Measurements from ENCODE around the gene PCSK9. TPM values are rescaled to one million over a fixed set of nuclear protein-coding genes. Genes with fewer than 3 reads are reported as not detected.
A peak's percentile ranks its signal among the peaks of the same experiment; 100 is the strongest.
"Not testable (repeated sequence)": the region's sequence is repeated elsewhere in the genome, so short reads cannot be mapped to it uniquely, and the experiment has no call there.

PCSK9 gene
- total RNA-seq, 1 experiment from 2014 or later = 38.9 TPM

GRCh38 chr1:55021942-55022546 lies 17.3 kb upstream of the PCSK9 start:
- intact Hi-C loops (cut with micrococcal nuclease; ENCODE audit: unreplicated experiment) = loop anchor here (1.0 kb wide), 2 partner anchors 72 to 77 kb away; no protein-coding TSS in a partner anchor
- Histone ChIP-seq H3K4me3 (ENCODE audit: low read depth, low read length, poor library complexity, severe bottlenecking) (no peak overlapping the region), H3K27me3 (replicated peaks; ENCODE audit: insufficient read depth, low read depth, low read length, poor library complexity) (no peaks in the 10 kb centered on the region), H3K4me1 (ENCODE audit: insufficient read depth, low read length, poor library complexity, severe bottlenecking) (no peaks in the 10 kb centered on the region), H3K27ac (ENCODE audit: low read depth, low read length, poor library complexity, severe bottlenecking) (no peak overlapping the region), H3K9me3 (ENCODE audit: low read depth, low read length, poor library complexity, severe bottlenecking) (no peaks in the 10 kb centered on the region), H3K36me3 (ENCODE audit: insufficient read depth, low read length, poor library complexity, severe bottlenecking) (no peaks in the 10 kb centered on the region)
- DNase-seq (ENCODE audit: low spot score) = peak; percentile 84
- ChIA-PET CTCF (interaction anchor here (0.5 to 2.1 kb wide), 9 partner anchors 16 to 152 kb away, joined by 3 to 78 read pairs (median 3); no protein-coding TSS in a partner anchor), POLR2A (ENCODE audit: low non-redundant PET) (no interaction called here)
- TF ChIP-seq CTCF (conservative IDR thresholded peaks at IDR 0.05; ENCODE audit: low read depth, low read length) = peak; percentile 97
- TF ChIP-seq EZH2 (IDR thresholded peaks at IDR 0.05; ENCODE audit: borderline replicate concordance, low read depth, low read length, poor library complexity, severe bottlenecking) = no peak
- BruUV-seq (replicated peaks) = no TSS peak

GRCh38 chr1:55024163-55024562 lies 15.2 kb upstream of the PCSK9 start:
- H3K36me3 ChIP-seq (ENCODE audit: insufficient read depth, low read length, poor library complexity, severe bottlenecking); H3K27ac ChIP-seq (ENCODE audit: low read depth, low read length, poor library complexity, severe bottlenecking); CTCF ChIA-PET; H3K4me3 ChIP-seq (ENCODE audit: low read depth, low read length, poor library complexity, severe bottlenecking); POLR2A ChIA-PET (ENCODE audit: low non-redundant PET); H3K9me3 ChIP-seq (ENCODE audit: low read depth, low read length, poor library complexity, severe bottlenecking); DNase-seq (ENCODE audit: low spot score); BruUV-seq (replicated peaks); H3K4me1 ChIP-seq (ENCODE audit: insufficient read depth, low read length, poor library complexity, severe bottlenecking); intact Hi-C loops (cut with micrococcal nuclease; ENCODE audit: unreplicated experiment); H3K27me3 ChIP-seq (replicated peaks; ENCODE audit: insufficient read depth, low read depth, low read length, poor library complexity): not testable (repeated sequence)

GRCh38 chr1:55026682-55027081 lies 12.7 kb upstream of the PCSK9 start:
- H3K36me3 ChIP-seq (ENCODE audit: insufficient read depth, low read length, poor library complexity, severe bottlenecking); BruUV-seq (replicated peaks); POLR2A ChIA-PET (ENCODE audit: low non-redundant PET); DNase-seq (ENCODE audit: low spot score); H3K4me3 ChIP-seq (ENCODE audit: low read depth, low read length, poor library complexity, severe bottlenecking); H3K27ac ChIP-seq (ENCODE audit: low read depth, low read length, poor library complexity, severe bottlenecking); H3K4me1 ChIP-seq (ENCODE audit: insufficient read depth, low read length, poor library complexity, severe bottlenecking); intact Hi-C loops (cut with micrococcal nuclease; ENCODE audit: unreplicated experiment); H3K9me3 ChIP-seq (ENCODE audit: low read depth, low read length, poor library complexity, severe bottlenecking); H3K27me3 ChIP-seq (replicated peaks; ENCODE audit: insufficient read depth, low read depth, low read length, poor library complexity): not testable (repeated sequence)
- CTCF ChIA-PET = interaction anchor here (0.5 kb wide), 1 partner anchor 538 kb away, joined by 7 read pairs; no protein-coding TSS in a partner anchor

- H3K27me3 ChIP-seq (replicated peaks; ENCODE audit: insufficient read depth, low read depth, low read length, poor library complexity); CTCF ChIA-PET; POLR2A ChIA-PET (ENCODE audit: low non-redundant PET); DNase-seq (ENCODE audit: low spot score); H3K4me3 ChIP-seq (ENCODE audit: low read depth, low read length, poor library complexity, severe bottlenecking); H3K4me1 ChIP-seq (ENCODE audit: insufficient read depth, low read length, poor library complexity, severe bottlenecking); H3K36me3 ChIP-seq (ENCODE audit: insufficient read depth, low read length, poor library complexity, severe bottlenecking); intact Hi-C loops (cut with micrococcal nuclease; ENCODE audit: unreplicated experiment); BruUV-seq (replicated peaks); H3K27ac ChIP-seq (ENCODE audit: low read depth, low read length, poor library complexity, severe bottlenecking); H3K9me3 ChIP-seq (ENCODE audit: low read depth, low read length, poor library complexity, severe bottlenecking): not testable (repeated sequence)
Measured at GRCh38 chr1:55031098-55031497, 8.2 kb upstream of the PCSK9 start.

DNA sequence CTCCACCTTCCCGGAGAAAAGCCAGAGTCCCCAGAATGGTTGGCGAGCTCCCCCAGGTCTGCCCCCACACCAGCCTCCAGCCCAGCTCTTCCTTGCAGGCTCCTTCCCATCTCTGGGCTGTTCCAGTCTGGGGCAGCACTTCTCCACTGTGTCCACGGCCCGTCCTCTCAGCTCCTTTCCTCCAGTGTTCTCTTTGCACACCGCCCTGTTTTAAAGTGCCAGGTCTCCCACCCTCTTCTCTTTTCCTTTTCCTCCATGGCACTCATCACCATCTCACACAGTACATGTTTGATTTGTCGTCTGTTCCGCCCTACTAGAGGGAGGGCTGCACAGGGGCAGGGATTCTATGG lies 6.1 kb upstream of the PCSK9 start:
- Histone ChIP-seq H3K27me3 (replicated peaks; ENCODE audit: insufficient read depth, low read depth, low read length, poor library complexity) (no peaks in the 10 kb centered on the region), H3K27ac (ENCODE audit: low read depth, low read length, poor library complexity, severe bottlenecking) (no peak overlapping the region), H3K9me3 (ENCODE audit: low read depth, low read length, poor library complexity, severe bottlenecking) (no peaks in the 10 kb centered on the region), H3K4me3 (ENCODE audit: low read depth, low read length, poor library complexity, severe bottlenecking) (no peak overlapping the region), H3K36me3 (ENCODE audit: insufficient read depth, low read length, poor library complexity, severe bottlenecking) (no peaks in the 10 kb centered on the region), H3K4me1 (ENCODE audit: insufficient read depth, low read length, poor library complexity, severe bottlenecking) (no peaks in the 10 kb centered on the region)
- intact Hi-C loops (cut with micrococcal nuclease; ENCODE audit: unreplicated experiment) = no loop called here
- ChIA-PET CTCF (no interaction called here), POLR2A (ENCODE audit: low non-redundant PET) (no interaction called here)
- BruUV-seq (replicated peaks) = no TSS peak
- TF ChIP-seq EZH2 (IDR thresholded peaks at IDR 0.05; ENCODE audit: borderline replicate concordance, low read depth, low read length, poor library complexity, severe bottlenecking) (no peak), CTCF (conservative IDR thresholded peaks at IDR 0.05; ENCODE audit: low read depth, low read length) (no peak)
- DNase-seq (ENCODE audit: low spot score) = no peak

All from A673 (cell line).